ENCODE measurements around the gene MPND.
A peak's percentile ranks its signal among the peaks of the same experiment; 100 is the strongest.

MPND gene

DNA sequence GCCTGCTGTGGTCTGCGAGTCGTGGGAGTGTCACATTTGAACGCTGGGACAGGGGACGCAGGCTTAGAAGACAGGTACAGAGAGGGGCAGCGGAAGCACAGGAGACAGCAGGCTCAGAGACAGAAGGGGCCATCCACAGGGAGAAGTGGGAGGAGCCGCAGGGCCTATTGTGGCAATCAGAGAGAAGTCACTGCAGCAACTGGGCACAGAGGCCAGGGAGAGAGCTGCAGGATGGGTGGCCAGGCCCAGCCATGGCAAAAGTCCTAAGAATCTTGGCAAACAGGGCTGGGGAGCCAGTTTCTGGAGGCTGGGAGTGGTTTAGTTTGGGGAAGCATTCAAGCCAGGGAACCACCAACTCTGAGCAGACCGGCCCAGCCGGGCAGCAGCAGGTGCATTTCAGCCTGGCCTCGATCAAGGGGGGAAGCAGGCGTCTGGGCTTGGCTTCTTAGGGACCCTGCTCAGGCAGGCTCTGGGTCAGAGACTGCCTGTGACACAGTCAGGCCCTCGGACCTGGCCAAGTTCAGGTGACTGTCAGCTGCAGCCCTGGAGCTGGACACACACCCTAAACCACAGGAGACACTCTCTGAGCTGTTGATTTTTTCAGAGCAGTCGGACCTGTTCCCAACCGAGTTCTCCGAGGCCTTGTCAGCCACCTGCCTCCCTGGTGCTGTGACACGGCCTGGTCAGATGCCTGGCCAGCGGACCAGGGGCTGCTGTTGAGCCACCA is 45.1 kb downstream of the MPND start:
- Histone ChIP-seq H3K4me3 (ENCODE audit: low read length in 2 of 2) (no peak overlapping the region), H3K9me3 (ENCODE audit: control insufficient read depth in 2 of 2, low read length in 2 of 2) (no peaks in the 10 kb centered on the region), H3K4me1 (ENCODE audit: control insufficient read depth, insufficient read depth, low read length) (peaks cover 40% of the 10 kb centered on the region), H3K9ac (ENCODE audit: low read length in 2 of 2) (peak overlapping the region in 1 of 2 donors; percentile 42), H3K27ac (ENCODE audit: low read length) (no peak overlapping the region), H3K36me3 (ENCODE audit: control insufficient read depth in 2 of 2, insufficient read depth in 2 of 2, low read length in 2 of 2) (peaks cover 6 to 8% of the 10 kb centered on the region in 2 donors), H3K27me3 (ENCODE audit: control insufficient read depth in 1 of 2, insufficient read depth in 2 of 2, low read length in 2 of 2) (no peaks in the 10 kb centered on the region)

DNA sequence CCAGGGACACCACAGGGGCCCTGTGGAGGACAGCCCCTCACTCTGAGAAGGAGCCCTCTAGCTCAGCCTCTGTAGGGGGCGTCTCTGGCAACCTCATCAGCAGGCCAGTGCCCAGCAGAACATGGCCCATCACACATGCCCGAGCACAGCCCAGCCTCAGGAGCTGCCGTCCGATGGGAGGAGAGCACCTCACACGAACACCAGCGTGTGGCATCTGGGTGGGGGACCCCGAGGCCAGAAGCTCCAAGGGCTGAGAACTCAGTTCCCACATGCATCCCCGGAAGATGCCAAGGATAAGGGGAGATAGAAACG is 45.7 kb downstream of the MPND start:
- Histone ChIP-seq H3K4me1 (ENCODE audit: control insufficient read depth, insufficient read depth, low read length) (peaks cover 42% of the 10 kb centered on the region), H3K27me3 (ENCODE audit: control insufficient read depth in 1 of 2, insufficient read depth in 2 of 2, low read length in 2 of 2) (no peaks in the 10 kb centered on the region), H3K4me3 (ENCODE audit: low read length in 2 of 2) (no peak overlapping the region), H3K9me3 (ENCODE audit: control insufficient read depth in 2 of 2, low read length in 2 of 2) (no peaks in the 10 kb centered on the region), H3K36me3 (ENCODE audit: control insufficient read depth in 2 of 2, insufficient read depth in 2 of 2, low read length in 2 of 2) (peaks cover 6% of the 10 kb centered on the region in 2 donors), H3K9ac (ENCODE audit: low read length in 2 of 2) (no peak overlapping the region), H3K27ac (ENCODE audit: low read length) (no peak overlapping the region)

DNA sequence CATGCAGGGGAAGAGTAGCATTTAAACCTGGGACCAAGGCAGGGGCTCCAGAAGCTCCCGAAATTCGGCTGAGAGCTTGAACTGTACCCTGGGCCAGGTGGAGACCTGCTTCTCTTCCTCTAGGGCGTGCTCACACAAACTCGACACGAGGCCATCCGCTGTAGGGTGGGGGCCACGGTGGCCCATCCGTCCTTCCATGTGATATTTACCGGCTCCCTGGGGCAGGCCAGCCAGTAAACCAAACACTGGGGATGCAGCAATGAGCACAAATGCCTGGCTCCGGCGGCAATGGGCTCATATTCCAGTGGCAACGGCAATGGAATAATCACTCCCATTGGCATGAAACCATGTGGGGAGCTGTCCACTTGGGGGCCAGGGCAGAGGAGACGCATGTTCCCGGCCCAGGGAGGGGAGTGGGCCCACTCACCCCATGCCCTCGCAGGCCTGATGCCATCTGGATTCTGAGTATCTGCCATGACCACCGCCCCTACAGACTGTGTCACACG is 46.2 kb downstream of the MPND start:
- no peaks in the 10 kb centered on the region for H3K27me3 ChIP-seq (ENCODE audit: control insufficient read depth in 1 of 2, insufficient read depth in 2 of 2, low read length in 2 of 2)
- no peaks in the 10 kb centered on the region for H3K9me3 ChIP-seq (ENCODE audit: control insufficient read depth in 2 of 2, low read length in 2 of 2)
- peaks cover 48% of the 10 kb centered on the region for H3K4me1 ChIP-seq (ENCODE audit: control insufficient read depth, insufficient read depth, low read length)
- H3K9ac ChIP-seq (ENCODE audit: low read length in 2 of 2), result peak overlapping the region; percentile 45 to 58
- H3K27ac ChIP-seq (ENCODE audit: low read length), result peak overlapping the region; percentile 66
- H3K36me3 ChIP-seq (ENCODE audit: control insufficient read depth in 2 of 2, insufficient read depth in 2 of 2, low read length in 2 of 2), result peaks cover 2 to 4% of the 10 kb centered on the region in 2 donors
- peak overlapping the region in 1 of 2 donors; percentile 55 for H3K4me3 ChIP-seq (ENCODE audit: low read length in 2 of 2)

DNA sequence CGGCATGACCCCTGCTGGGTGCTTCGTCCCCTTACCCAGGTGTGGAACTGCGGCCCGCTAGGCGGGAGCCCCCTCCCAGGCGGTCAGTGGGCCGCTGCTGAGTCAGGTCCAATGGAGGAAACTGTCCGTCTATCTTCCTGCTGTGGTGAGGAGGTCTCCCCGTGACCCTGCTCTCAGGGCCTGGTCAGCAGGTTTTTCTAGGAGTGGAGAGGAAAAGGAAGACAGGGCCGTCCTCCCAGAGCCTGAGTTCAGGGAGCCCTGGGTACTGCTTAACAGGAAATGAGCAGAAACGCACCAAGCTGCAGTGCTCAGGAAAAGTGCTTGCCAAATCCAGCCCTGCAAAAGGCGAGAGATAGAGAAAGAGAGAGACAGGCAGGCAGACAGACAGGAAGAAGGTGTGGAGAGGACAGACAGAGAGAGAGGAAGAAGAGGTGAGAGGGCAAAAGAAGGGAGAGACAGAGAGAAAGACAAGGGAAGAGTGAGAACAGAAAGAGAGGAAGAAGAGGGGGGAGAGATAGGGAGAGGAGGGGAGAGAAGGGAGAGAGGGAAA is 46.7 kb downstream of the MPND start:
- H3K4me3 ChIP-seq (ENCODE audit: low read length in 2 of 2), result peak overlapping the region in 1 of 2 donors; percentile 55

DNA sequence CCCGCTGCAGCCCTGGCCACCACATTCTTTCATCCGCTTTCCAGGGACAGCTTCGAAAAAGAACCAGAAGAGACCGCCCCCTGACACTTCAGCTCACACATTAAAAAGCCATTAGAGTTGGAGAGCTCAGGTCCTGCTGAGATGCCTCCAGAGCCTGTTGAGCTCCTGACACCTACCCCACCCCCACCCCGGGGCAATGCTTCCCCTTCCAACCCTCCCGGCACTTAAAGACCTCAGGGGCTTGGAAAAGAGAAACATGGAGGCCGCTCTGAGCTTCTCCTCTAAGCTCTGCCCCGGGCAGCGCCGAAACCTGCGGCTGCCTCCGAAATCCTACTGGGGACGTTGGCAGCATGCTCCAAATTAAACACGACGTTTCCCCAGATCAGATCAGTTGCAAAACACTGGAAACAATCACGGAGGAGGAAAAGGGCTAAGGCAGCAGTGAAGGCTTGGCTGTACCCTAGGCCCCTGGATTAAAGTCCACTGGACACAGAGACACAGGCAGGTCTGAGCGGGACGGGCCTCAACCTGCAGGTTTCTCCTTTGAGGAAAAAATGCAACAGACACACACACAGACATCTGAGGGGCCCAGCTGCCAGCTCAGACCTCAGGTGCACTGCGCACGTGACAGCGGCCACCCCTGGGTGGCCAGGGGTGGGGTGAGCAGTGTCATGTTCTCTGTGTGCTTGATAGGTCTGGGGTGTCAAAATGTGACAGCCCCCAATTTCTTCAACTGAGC is 47.4 kb downstream of the MPND start:
- peak overlapping the region; percentile 14 to 55 for H3K4me3 ChIP-seq (ENCODE audit: low read length in 2 of 2)
- H3K36me3 ChIP-seq (ENCODE audit: control insufficient read depth in 2 of 2, insufficient read depth in 2 of 2, low read length in 2 of 2), result peaks cover 5 to 8% of the 10 kb centered on the region in 2 donors
- peaks cover 49% of the 10 kb centered on the region for H3K4me1 ChIP-seq (ENCODE audit: control insufficient read depth, insufficient read depth, low read length)

More for the DNA sequence above, 46.7 kb downstream of the MPND start:
- Histone ChIP-seq H3K4me1 (ENCODE audit: control insufficient read depth, insufficient read depth, low read length) (peaks cover 50% of the 10 kb centered on the region), H3K9ac (ENCODE audit: low read length in 2 of 2) (peak overlapping the region; percentile 45 to 58), H3K9me3 (ENCODE audit: control insufficient read depth in 2 of 2, low read length in 2 of 2) (no peaks in the 10 kb centered on the region), H3K36me3 (ENCODE audit: control insufficient read depth in 2 of 2, insufficient read depth in 2 of 2, low read length in 2 of 2) (peaks cover 2 to 8% of the 10 kb centered on the region in 2 donors), H3K27ac (ENCODE audit: low read length) (peak overlapping the region; percentile 66), H3K27me3 (ENCODE audit: control insufficient read depth in 1 of 2, insufficient read depth in 2 of 2, low read length in 2 of 2) (no peaks in the 10 kb centered on the region)

DNA sequence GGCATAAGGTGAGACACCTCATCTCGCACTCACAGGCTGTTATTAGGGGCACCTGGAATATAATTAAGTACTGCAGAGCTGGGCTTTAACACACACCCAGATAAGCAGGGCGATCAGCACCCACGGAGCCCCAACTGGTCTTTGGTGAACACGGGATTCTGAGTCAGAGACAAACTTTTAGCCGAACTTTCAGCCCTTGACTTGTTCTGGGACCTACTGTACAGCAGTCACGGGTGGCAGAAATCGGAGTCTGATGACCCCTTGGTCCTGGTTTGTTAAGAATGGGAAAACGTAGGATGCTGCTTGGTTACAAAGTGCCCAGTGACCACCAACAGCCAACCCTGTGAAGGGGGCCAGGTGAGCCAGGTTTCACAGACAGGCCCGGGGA is 47.9 kb downstream of the MPND start:
- Histone ChIP-seq H3K27me3 (ENCODE audit: control insufficient read depth in 1 of 2, insufficient read depth in 2 of 2, low read length in 2 of 2) (no peaks in the 10 kb centered on the region), H3K36me3 (ENCODE audit: control insufficient read depth in 2 of 2, insufficient read depth in 2 of 2, low read length in 2 of 2) (peaks cover 5 to 8% of the 10 kb centered on the region in 2 donors), H3K9me3 (ENCODE audit: control insufficient read depth in 2 of 2, low read length in 2 of 2) (no peaks in the 10 kb centered on the region), H3K4me3 (ENCODE audit: low read length in 2 of 2) (peak overlapping the region in 1 of 2 donors; percentile 55), H3K4me1 (ENCODE audit: control insufficient read depth, insufficient read depth, low read length) (peaks cover 49% of the 10 kb centered on the region), H3K9ac (ENCODE audit: low read length in 2 of 2) (peak overlapping the region in 1 of 2 donors; percentile 3), H3K27ac (ENCODE audit: low read length) (peak overlapping the region; percentile 66)

More for the DNA sequence above, 47.4 kb downstream of the MPND start:
- peak overlapping the region; percentile 45 to 58 for H3K9ac ChIP-seq (ENCODE audit: low read length in 2 of 2)
- H3K9me3 ChIP-seq (ENCODE audit: control insufficient read depth in 2 of 2, low read length in 2 of 2), result no peaks in the 10 kb centered on the region
- peak overlapping the region; percentile 66 for H3K27ac ChIP-seq (ENCODE audit: low read length)
- H3K27me3 ChIP-seq (ENCODE audit: control insufficient read depth in 1 of 2, insufficient read depth in 2 of 2, low read length in 2 of 2), result no peaks in the 10 kb centered on the region

DNA sequence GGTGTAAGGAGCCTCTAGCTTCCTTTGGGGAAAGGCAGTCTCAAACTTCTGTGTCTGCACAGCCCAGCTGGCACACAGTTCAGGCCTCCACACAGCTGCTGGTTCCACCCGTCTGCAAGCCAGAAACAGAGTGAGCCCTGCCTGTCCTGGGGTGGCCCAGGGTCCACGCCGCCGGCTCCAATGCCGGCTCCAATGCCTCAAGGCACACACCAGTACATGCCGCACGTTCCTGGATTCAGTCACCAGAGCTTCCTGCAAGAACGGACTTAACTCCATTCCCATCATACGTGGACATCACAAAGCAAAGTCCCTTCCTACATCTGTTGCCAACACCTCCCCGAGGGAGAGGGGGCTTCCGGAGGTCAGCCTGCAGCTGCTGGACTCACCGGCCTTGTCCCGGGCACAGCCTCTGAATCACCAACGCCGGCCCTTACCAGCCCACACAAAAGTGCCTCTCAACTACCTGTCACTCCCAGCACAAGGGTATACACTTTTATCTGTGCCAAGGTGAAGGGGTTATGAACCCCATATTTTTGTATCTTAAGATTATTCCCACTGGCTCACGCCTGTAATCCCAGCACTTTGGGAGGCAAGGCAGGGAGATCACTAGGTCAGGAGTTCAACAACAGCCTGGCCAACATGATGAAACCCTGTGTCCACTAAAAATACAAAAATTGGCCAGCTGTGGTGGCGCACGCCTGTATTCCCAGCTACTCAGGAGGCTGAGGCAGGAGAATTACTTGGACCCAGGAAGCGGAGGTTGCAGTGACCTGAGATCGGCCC is 48.5 kb downstream of the MPND start:
- Histone ChIP-seq H3K36me3 (ENCODE audit: control insufficient read depth in 2 of 2, insufficient read depth in 2 of 2, low read length in 2 of 2) (peaks cover 5 to 8% of the 10 kb centered on the region in 2 donors), H3K27me3 (ENCODE audit: control insufficient read depth in 1 of 2, insufficient read depth in 2 of 2, low read length in 2 of 2) (no peaks in the 10 kb centered on the region), H3K4me3 (ENCODE audit: low read length in 2 of 2) (no peak overlapping the region), H3K27ac (ENCODE audit: low read length) (peak overlapping the region; percentile 66), H3K9ac (ENCODE audit: low read length in 2 of 2) (no peak overlapping the region), H3K9me3 (ENCODE audit: control insufficient read depth in 2 of 2, low read length in 2 of 2) (no peaks in the 10 kb centered on the region), H3K4me1 (ENCODE audit: control insufficient read depth, insufficient read depth, low read length) (peaks cover 53% of the 10 kb centered on the region)

DNA sequence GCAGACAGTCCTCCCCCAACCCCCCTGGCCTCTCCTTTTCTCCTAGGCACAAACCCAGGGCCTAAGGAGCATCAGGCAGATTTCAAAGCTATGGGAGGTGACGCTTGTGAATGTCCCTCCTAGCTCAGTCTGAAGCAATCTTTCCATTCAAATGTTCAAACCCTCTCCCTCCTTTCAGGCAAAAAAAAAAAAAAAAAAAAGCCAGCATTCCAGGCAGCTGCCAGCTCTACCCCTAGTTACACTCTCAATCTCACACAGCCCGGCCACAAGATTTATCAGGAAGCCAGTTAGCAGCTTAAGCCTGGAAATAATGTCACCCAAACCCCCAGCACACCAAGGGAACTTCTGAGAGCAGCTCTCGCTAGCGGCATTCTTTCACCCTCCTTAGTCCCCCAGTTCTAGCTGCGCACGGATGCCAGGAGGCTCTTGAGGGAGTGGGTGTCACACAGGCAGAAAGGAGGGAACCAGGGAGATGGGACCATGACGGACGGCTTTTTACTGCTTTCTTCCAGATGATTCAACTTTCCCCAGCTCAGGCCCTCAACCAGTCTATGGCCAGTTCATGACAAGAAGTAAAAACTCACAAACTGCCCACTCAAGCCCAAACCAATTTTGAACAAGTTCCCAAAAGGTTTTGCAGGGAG is 50.7 kb downstream of the MPND start:
- Histone ChIP-seq H3K4me3 (ENCODE audit: low read length in 2 of 2) (no peak overlapping the region), H3K4me1 (ENCODE audit: control insufficient read depth, insufficient read depth, low read length) (peaks cover 57% of the 10 kb centered on the region), H3K9me3 (ENCODE audit: control insufficient read depth in 2 of 2, low read length in 2 of 2) (no peaks in the 10 kb centered on the region), H3K9ac (ENCODE audit: low read length in 2 of 2) (peak overlapping the region in 1 of 2 donors; percentile 36), H3K27me3 (ENCODE audit: control insufficient read depth in 1 of 2, insufficient read depth in 2 of 2, low read length in 2 of 2) (no peaks in the 10 kb centered on the region), H3K36me3 (ENCODE audit: control insufficient read depth in 2 of 2, insufficient read depth in 2 of 2, low read length in 2 of 2) (peaks cover 5 to 10% of the 10 kb centered on the region in 2 donors), H3K27ac (ENCODE audit: low read length) (no peak overlapping the region)

DNA sequence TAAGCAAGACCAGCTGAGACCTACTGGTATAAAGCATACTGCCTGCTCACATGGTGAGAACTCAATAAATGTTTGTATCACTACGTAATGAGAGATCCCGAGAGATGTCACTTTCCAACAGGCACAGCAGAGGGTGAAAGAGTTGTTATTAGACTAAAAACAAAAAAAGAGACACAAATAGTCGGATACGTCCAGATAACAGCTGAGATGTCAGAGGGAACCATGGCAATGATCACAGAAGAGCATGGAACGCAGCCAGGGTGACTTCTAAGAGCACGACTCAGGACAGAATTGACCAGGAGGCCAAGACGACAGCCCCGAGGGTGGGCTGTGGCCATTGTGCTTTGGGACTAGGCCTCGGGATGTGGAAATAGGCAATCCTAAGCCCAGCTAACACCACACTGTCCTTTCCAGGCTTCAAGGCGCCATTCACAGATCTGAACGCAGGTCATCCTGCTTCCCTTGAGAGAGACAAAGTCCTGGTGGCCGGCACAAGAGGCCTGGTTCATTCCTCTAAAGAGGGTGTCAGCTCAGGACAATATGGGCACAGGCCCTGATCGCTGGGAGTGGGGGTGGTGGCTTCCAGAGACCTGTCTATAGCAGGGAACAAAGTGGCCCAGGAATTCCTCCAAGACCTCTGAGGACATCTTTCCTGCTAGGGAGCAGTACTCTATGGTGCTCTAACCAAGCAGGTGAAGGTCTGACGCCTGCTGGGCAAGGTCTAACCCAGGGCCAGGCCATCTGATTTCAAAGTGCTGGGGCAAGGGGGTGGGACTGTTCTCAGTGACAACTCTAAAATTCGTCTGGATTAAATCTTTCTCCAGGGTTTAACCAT is 53.8 kb downstream of the MPND start:
- H3K27ac ChIP-seq (ENCODE audit: low read length), result no peak overlapping the region
- H3K4me1 ChIP-seq (ENCODE audit: control insufficient read depth, insufficient read depth, low read length), result peaks cover 45% of the 10 kb centered on the region
- H3K9me3 ChIP-seq (ENCODE audit: control insufficient read depth in 2 of 2, low read length in 2 of 2), result no peaks in the 10 kb centered on the region
- H3K36me3 ChIP-seq (ENCODE audit: control insufficient read depth in 2 of 2, insufficient read depth in 2 of 2, low read length in 2 of 2), result peaks cover 5 to 10% of the 10 kb centered on the region in 2 donors
- peak overlapping the region in 1 of 2 donors; percentile 58 for H3K9ac ChIP-seq (ENCODE audit: low read length in 2 of 2)
- H3K27me3 ChIP-seq (ENCODE audit: control insufficient read depth in 1 of 2, insufficient read depth in 2 of 2, low read length in 2 of 2), result no peaks in the 10 kb centered on the region
- H3K4me3 ChIP-seq (ENCODE audit: low read length in 2 of 2), result no peak overlapping the region
